NCI-H2196 treated with DMSO at 0.1 percent for 48 hours (cell line): ENCODE results near the gene ANKRD33B.
"Not testable (repeated sequence)": the region's sequence is repeated elsewhere in the genome, so short reads cannot be mapped to it uniquely, and the experiment has no call there.

Experiments
- DNase-seq: peaks from one replicate; lab custom pipeline; 2025; ENCODE audit not compliant: unreplicated experiment; lab: John Stamatoyannopoulos, UW

Gene ANKRD33B

DNA sequence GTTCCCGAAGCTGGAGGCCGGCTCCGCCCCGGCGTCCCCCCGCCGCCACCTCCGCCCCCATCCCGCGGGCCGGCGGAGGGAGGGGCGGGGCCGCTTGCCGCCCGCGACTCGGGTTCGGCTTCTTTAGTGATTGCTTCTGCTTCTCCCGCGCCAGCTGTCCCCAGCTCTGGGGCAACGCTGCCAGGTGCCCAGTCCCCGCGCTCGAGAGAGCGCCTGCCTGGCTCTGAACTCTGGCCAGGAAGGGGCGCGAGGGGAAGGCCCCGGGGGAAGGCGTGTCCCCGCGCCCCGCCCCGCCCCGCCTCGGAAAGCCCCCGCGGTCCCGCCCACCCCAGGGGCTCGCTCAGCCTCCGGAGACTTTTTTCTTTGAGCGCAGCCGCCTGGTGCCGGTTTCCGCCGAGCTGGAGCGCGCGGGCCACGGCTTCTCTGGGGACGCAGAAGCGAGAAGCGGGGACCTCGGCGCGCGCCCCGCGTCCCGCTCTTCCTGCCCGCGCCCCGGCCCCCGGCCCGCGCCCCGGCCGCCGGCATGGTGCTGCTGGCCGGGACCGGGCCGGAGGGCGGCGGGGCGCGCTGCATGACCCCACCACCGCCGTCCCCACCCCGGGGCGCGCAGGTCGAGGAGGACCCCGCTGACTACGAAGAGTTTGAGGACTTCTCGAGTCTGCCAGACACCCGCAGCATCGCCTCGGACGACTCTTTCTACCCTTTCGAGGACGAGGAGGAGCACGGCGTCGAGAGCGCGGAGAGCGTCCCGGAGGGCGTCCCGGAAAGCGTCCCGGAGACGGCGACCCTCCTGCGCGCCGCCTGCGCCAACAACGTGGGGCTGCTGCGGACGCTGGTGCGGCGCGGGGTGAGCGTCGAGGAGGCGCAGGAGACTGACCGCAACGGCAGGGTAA lies at the start of gene ANKRD33B:
Gene ANKRD33B, plus strand, starts transcription at position 126 of the 893 bp plus-strand sequence. Its CDS starts 398 bp downstream, at position 524.
- peak; percentile 36 for DNase-seq

DNA sequence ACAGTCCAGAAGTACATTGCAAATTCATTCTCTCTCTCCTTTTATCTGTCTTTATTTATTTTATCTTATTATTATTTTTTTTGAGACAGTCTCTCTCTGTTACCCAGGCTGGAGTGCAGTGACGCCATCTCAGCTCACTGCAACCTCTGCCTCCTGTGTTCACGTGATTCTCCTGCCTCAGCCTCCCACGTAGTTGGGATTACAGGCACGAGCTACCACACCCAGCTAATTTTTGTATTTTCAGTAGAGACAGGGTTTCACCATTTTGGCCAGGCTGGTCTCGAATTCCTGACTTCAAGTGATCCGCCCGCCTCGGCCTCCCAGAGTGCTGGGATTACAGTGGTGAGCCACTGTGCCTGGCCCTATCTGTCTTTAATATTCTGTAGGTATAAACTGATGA lies 49.3 kb upstream of the ANKRD33B start:
- DNase-seq: not testable (repeated sequence)

DNA sequence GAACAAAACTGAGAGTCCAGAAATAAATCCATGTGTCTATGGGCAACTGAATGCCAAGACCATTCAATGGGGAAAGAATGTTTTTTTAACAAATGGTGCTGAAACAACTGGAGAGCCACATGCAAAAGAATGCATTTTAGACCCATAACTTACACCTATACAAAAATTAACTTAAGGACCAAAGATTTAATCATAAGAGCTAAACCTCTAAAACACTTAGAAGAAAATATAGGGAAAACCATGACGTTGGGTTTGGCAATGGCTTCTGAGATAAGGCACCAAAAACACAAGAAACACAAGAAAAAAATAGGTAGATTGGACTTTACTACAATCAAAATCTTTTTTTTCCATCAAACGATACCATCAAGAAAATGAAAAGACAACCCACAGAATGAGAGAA lies 48.4 kb upstream of the ANKRD33B start:
- DNase-seq: no peak

DNA sequence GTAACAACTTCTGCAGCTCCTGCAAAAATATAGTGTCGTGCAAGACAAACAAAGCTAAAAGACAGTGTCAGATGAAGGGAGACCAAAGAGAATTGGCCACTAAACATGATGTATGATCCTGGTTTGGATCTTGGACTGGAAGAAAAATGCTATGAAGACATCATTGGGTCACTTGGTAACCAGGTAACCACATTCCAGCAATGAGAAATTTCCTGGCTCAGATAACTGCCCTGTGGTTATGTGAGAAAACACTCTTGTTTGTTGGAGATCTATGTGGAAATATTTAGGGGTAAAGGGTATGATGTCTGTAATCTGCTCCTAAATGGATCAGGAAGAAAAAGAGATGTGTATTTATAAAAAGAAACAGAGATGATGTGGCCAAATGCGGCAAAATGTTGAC lies 45.5 kb upstream of the ANKRD33B start:
- no peak for DNase-seq

DNA sequence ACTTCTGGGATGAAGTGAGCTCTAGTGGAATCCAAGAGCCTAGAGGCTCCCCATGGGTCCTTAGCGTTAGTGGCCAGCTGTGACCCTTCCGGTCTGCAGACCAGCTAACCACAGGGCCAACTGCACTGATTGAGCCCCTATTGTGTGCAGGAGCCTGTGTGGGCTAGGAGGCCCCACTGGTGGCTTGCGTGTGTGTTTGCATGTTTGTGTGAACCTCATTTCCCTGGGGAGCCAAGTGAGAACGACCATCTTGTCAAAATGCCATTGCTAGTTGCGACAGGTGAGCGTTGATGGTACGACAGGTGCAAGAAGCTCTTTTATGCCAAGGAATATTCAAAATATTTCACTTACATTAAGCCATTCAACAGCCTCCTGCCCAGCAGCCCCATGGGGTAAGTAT lies 44.1 kb upstream of the ANKRD33B start:
- no peak for DNase-seq

DNA sequence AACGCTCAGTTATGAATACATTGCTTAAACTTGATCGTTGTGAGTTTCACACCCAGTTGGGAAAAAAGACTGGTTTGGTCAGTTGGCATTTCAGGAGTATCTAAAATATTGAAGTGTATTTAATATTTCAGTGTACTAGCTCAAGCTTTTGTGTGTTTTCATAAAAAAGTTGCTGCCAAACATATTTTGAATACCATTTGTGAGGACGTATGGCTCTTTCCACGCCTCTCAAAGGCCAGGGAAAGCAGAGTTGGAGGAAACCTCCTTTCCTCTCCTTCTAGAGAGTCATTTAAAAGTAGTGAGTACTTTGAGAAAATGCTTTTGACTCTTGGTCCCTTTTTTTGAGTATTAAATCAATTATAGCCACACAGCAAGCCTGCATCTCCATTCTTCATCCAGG lies 43.2 kb upstream of the ANKRD33B start:
- no peak for DNase-seq

DNA sequence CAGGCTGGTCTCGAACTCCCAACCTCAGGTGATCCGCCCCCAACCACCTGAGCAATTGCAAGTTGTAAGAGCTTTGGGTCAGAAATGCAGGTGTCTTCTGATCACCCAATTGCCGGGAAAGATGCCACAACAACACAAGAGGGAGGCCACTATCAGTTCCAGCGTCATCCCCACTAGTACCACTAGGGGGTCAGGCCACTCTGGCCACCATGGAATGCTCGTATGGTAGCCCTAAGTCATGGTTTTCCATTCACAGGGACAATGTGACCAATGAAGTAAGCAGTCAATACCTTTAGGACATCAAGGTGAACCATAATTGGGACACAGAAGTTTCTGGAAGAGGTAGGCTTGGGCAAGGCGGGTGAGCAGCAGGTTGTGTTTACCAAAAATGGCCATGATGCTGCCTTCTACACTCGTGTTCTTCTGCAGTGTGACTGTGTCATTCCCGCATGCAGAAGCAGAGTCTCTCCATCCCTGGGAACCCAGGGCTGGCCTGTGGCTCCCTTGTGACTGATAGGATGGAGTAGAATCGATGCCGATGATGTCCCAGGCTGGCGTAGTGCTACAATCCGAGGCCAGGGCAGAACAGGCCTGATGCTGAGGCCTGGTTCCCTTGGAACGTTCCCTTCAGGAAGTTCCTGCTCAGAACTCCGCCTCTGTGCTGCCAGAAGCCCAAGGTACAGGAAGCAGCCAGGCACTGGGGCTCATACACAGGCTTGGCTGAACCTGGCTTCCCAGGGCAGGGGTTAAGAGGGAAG lies 42.2 kb upstream of the ANKRD33B start:
- DNase-seq: no peak

DNA sequence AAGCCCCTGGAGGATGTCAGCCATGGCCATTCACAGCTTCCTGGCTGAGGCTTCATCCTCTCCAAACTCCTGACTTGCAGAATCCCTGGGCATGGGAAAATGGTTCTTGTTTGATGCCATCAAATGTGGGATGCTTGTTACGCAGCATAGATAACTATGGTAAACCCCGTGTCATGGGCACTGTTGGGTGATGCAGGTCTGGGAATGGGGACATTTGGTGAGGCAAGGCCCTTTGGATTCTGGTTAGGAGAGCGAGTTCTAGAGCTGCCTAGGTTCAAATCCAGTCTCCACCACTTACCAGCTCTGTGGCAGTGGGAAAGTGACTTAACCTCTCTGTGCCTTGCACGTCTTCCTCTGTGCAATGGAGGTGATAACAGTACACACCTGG lies 41.7 kb upstream of the ANKRD33B start:
- no peak for DNase-seq

DNA sequence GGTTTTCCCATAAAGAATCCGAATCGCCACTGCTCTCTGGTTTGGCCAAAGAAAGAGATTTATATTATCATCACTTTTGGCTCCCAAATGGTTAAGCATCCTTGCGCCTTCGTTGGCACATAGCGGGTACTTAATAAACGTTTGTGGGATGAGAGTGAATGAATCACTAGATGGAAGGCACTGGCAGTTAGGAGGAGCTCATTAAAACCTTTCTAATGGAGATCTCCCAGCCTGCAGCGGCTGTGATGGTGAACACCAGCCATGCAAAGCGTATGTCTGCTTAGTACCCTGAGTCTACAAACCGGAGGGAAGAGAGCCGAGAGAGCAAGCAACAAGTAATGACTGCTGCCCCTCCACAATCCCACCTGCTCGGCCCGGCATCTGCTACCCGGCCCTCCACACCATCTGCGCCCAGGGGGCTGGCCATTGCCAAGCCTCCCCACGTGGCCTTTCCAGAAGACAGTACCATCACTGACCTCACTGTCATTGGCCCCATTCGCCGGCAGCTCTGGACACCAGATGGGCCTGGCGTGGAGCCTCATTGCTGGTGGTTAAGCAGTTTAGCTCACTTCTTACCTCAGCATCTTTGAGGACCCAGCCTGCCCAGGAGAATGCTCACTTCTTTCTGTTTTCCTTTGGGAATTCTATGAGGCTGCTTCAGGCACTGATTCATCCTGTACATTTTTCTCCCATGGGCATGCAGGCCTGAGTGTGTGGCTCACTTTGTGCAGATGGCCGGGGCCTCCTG lies 39.3 kb upstream of the ANKRD33B start:
- no peak for DNase-seq

DNA sequence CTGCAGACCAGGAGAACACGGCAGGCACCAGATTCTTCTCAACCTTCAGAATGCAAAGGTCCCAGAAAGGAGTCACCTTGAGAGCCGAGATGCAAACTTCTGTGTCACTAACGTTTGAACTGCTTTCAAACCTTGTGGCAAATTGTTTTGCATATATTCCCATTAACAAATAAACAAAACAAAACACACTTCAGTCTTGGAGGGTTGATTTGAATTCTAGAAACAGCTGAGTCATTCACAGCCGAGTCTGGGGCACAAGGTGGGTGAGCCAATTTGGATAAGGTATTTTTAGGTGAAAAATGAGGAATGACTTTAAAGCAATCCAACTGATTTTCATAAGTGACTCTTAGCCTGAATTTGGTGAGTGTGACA lies 38.8 kb upstream of the ANKRD33B start:
- DNase-seq: no peak

DNA sequence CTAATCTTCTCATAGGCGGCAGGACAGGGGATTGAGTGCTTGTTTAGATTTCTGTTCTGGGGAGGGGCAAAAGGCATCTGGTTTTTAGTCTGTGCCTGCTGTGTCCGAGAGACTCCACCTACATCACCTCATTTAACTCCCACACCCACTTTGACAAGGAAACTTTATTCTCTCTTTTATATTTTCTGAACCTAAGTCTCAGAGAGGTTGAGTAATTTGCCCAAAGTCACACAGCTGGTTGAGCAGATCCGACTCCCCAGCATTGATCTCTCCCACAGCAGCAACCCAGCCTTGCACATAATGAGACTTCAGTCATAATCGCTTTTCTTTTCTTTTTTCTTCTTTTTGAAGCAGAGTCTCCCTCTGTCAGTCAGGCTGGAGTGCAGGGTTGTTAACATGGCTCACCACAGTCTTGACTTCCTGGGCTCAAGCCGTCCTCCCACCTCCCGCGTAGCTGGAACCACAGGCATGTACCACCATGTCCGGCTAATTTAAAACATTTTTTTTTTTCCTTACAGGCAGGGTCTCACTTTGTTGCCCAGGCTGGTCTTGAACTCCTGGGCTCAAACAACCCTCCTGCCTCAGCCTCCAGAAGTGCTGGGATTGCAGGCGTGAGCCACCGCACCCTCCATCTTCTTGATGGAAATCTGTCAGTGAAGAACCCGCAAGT lies 36.5 kb upstream of the ANKRD33B start:
- DNase-seq: no peak

DNA sequence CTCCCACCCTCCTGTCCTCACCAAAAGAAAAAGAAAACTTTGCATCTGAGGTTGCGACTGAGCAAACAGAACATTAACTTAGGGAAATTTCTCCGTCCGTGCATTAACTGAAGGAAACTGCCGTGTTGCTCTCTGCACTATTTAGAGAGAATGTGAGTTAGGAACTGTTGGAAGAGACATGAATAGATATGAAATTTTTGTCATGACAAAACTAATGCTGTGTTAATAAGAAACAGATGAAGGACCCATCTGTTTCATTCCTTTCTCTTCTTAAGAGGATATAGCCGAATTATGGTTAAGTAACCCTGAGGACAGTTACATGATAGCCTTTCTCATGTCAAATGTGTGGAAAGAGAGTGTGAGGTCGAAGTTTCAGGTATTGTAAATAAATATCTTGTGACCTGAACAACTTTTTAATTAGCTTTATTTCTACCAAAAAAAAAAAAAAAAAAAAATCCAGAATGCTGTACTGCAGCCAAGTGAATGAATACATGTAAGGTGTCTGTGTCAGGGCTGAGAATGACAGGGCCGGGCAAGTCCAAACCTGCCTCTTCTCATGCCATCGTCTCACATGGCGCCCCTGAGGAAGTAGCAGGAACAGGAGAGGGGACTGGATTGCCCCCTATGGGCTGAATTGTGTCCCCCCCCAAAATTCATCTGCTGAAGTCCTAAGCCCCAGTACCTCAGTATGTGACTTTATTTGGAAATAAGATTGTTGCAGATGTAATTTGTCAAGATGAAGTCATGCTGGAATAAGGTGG lies 35.6 kb upstream of the ANKRD33B start:
- DNase-seq: no peak

DNA sequence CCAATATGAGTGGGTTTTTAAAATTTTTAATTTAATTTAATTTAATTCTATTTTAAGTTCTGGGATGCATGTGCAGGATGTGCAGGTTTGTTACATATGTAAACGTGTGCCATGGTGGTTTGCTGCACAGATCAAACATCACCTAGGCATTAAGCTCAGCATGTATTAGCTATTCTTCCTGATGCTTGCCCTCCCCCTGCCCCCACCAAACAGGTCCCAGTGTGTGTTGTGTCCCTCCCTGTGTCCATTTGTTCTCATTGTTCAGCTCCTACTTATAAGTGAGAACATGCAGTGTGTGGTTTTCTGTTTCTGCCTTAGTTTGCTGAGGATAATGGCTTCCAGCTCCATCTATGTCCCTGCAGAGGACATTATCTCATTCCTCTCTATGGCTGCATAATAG lies 35.0 kb upstream of the ANKRD33B start:
- DNase-seq: no peak

DNA sequence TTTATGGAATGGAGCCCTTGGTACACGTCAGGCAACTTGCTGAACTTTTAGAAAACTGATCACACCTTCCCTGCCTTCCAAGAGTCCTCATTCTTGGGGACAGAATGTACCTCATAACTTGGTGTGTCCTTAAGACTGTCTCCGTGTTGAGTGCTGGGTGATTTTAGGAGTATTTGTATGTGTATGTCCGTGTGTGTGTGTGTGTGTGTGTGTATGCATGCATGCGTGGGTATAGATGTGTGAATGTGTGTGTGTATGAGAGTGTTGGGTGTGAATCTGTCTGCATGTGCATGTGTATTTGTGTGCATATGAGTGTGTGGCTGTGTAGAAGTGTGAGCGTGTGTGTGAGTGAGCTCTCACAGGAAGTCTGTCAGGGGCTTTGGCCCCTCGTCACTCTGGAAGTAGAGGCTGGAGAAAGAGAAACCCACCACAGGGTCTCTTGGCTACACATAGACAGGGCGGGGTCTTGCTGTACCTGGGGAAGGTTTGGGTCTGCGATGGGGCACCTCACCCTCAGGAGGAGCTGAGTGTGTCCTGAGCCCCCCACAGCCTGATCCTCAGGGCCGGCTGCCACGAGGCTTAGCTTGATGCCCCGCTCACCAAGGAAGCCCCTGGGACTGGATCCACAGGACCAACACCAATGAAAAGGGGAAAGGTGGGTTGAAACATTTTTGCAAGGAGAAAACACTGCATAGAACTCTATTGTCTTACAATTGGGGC lies 33.1 kb upstream of the ANKRD33B start:
- DNase-seq: no peak

DNA sequence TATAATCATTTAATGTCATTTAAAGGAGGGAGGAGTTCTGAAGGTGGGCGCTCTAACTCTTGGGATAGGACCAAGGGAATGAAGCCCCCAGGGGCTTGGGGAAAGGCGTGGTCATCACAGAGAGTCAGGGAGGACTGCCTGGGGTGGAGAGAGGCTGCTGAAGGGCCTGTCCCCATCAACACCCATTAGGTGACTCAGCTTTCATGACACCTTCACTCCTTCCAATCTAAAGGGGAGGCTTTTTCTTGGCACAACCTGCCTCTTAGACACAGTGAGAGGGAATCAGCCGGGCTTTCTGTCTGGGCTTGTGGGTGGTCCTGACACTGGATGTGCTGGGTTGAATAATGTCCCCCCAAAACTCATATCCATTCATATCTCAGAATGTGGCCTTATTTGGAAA lies 31.4 kb upstream of the ANKRD33B start:
- DNase-seq: no peak

DNA sequence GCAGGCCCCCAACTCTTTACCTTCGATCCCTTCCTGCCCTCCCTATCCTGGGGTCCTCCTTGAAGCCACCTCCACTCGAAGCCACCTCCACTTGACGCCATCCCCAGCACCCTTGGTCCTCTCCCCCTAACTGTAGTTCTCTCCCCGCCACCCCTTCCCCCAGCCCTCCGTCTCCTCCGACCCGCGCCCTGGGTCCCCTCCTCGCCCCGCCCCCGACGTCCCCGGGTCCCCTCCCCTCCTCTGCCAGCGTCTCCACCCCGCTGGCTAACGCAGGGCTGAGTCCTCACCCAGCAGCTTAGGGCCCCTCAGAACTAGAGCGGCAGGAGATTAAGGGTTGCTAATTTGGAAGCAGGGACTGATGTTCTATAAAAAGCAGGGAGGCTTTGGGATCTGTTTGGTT lies 30.6 kb upstream of the ANKRD33B start:
- no peak for DNase-seq

DNA sequence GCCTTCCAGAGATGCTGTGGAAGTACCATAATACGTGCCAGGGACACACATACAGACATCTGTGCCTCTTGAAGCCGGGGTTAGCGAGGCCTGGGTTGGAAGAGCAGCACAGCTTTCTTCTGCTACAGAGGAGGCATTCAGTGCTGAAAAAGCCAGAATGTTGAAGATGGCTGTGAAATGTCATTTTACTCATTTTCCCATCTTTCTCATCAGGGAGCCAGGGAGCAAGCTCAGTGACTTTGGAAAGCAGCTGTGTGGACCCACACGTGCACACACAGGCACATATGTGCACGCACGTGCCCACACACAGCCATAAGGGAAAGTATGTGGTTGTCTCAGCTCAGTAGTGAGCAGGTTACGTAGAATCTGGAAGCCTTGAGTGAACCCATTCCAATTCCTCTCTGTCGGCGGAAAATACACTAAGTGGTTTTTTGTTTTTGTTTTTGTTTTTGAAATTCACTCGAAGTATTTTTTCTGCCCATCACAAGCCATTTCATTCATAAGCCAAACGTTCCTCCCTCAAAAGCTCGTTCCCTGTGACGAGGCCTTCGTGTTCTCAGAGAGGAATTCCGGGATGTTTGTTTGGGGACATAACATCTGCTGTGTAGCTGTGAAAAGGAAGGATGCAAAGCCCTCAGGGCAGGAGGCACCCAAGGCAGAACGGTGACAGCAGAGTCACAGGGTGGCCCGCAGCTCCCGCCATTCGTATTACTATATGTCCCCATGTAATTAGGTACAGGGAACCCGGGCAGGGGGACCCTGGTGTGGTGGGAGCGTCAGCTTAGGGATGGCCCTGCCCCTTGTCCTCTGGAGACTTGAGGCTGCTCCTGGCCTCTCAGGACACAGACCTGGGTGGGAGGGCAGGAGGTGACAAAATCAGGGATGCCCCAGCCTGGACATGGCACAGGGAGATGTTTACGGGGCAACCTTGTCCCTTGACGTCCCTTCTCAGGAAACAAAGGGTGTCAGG lies 29.0 kb upstream of the ANKRD33B start:
- DNase-seq: no peak

DNA sequence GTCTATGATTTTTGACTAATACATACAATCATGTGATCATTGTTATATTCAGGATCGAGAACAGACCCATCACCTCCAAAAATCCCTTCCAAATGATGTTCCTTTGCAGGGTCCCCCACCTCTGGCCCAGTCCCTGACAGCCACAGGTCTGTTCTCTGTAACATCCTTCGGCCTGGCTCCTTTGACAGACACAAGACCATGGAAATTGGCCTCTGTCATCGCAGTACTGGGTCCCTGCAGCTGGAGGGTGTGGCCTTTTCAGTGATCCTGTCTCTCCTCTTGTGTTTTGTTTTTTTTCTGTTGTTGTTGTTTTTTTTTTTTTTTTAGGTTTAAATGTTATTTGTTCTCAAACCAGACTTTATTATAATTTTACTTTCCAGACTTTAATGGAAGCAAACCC lies 27.4 kb upstream of the ANKRD33B start:
- DNase-seq: no peak
